DMS53 treated with DMSO at 0.1 percent for 48 hours (cell line): Measurements from ENCODE around the gene BZW2.
"Not testable (repeated sequence)": the region's sequence is repeated elsewhere in the genome, so short reads cannot be mapped to it uniquely, and the experiment has no call there.

ENCODE experiments used
- DNase-seq: peaks from one replicate; lab custom pipeline; 2025; ENCODE audit not compliant: unreplicated experiment; lab: John Stamatoyannopoulos, UW

The BZW2 gene

DNA sequence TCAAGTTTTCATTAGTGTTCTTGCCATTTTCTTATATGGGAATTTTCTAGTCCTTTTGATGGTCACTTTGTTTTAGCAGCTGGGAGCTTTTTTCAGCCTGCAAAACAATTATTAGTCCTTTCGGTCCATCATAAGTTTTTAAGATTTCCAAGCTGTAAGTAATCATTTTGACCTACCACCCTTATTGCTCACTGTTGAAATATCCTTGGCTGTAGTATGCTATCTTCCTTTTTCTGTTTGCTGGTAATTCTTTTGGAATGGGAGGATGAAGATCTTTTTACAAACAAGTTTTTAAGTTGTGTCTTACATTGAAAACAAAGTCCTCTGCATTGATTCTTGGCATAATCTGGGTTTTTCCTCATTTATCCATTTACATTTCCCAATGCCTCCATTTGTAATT lies 24.0 kb downstream of the BZW2 start:
- no peak for DNase-seq

DNA sequence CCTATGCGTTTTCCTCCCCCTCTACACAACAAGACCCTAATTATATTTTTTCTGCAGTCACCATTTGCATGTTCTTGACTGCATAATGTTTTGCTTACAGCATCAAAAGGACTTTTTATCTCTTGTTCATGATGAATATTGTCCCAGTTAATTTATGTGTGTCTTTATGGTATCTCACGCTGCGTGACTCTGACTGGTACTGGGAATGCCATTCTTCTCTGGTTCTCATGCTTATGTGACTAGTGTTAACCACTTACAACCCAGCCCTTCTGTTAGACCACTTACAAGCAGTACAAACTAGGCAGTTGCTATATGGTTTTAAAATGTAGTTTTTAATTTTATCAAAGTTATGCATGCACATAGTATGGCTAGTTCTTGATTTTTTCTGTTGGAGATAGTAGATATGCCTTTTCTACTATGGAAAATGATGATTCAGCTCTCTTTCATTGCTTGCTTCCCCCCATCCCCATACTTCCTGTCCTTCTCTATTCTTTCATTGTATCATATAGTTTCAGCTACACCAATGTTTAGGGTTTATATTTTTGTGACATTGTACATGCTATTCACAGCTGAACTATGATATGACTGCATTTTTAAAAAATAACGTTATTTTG lies 24.9 kb downstream of the BZW2 start:
- no peak for DNase-seq

DNA sequence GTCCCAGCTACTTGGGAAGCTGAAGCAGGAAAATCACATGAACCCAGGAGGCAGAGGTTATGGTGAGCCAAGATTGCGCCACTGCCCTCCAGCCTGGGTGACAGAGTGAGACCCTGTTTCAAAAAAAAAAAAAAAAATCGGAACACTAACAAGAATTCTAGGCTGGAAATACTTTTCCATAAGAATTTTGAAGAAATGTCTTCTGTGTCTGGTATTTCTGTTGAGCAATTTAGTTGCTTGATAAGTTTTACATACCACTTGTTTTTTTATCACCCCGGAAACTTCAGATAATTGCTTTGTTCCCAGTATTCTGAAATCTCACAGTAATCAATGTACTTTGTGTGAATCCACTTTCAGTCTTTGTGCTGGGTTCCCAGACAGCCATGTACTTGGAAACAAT lies 25.8 kb downstream of the BZW2 start:
- DNase-seq, result no peak

DNA sequence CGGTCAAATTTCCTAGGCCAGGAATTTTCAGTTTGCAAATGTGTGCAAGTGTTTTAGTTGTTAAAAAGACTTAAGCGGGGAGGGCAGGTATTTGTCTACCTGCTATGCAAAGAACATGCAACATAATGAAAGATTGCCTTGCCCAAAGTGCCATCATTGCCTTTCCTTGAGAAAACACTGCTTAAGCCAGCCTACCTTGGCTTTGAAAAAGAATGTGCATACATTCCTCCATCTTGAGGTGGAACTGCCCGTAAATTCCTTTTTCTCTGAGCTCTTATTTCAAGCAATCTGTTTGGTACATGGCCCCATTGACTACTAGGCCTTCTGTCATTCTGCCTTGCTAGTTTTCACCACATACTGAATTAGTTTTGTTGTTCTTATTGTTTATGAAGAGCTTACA lies 29.3 kb downstream of the BZW2 start:
- no peak for DNase-seq

DNA sequence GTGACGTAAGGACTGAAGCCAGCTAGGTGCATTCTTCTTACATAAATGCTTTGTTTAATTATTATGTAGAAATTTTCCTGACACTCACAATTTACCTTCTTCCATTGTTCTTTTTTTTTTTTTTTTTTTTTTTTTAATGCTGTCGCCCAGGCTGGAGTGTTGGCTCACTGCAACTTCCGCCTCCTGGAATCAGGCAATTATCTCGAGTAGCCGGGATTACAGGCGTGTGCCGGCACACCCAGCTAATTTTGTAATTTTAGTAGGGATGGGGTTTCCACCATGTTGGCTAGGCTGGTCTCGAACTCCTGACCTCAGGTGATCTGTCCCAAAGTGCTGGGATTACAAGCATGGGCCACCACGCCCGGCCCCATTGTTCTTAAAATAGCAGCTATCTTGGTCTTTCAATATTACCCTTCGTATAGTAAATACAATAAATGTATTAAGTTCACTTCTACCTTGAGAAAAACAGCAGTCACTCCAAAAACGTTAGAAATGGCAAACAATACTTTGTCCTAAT lies 32.1 kb downstream of the BZW2 start:
- no peak for DNase-seq

DNA sequence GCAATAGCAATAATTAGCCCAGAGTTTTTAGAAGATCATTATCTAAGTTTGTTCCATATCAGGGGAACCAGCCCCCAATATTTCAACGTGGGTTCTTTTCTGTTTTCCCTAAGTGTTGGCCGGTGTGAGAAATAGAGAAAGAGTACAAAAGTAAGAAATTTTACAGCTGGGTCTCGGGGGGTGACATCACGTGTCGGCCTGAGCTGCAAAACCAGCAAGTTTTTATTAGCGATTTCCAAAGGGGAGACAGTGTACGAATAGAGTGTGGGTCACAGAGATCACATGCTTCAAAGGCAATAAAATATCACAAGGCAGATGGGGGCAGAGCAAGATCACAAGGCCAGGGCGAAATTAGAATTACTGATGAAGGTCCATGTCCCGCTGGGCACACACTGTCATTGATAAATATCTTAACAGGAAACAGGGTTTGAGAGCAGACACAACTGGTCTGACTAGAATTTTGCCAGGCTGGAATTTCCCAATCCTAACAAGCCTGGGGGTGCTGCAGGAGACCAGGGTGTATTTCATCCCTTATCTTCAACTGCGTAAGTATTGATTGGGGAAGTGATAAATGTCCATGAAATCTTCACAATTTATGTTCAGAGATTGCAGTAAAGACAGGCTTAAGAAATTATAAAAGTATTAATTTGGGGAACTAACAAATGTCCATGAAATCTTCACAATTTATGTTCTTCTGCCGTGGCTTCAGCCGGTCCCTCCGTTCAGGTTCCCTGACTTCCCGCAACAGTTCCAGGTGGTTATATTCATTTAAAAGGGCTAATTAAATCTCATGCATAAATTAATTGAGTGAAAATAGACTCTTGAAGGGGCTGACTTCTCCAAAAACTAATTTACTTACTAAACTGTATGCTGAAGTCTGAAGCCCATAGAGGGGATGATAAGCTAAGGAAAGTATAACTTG lies 32.9 kb downstream of the BZW2 start:
- DNase-seq, result not testable (repeated sequence)

DNA sequence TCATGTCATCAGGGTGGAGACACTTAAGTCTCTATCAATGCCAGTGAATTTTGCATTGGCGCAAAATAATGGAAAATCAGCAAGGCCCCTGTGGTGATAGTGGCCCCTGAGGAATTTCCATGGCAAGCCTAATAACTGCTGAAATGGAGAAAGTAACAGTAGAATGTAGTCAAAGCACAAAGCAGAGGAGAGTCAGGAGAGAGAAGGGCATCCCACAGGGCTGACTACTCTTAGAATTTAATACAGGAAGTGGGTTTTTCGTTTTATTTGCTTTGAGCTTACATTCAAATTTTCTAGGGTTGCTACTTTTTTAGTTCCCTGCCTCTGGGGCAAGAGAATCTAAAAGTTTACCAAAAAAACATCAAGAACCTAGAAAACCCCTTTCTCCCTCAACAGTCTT lies 39.0 kb downstream of the BZW2 start:
- no peak for DNase-seq

DNA sequence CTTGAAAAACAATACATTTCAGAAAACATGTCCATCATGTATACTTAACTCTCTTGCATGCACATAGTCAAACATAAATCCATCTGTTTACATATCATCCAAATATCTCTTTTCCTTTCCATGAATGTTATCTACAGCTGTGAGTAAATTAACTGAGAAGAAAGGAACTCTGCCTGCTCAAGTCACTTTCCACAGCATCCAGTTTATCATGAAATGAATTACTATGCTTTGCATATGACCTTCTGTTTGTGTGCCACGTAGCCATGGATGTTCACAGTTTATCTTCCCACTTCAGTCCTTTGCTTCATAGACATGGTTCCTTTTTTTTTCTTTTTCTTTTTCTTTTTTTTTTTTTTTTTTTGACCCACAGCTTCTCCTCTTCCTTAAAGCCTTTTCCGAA lies 39.6 kb downstream of the BZW2 start:
- peak; percentile 49 for DNase-seq

DNA sequence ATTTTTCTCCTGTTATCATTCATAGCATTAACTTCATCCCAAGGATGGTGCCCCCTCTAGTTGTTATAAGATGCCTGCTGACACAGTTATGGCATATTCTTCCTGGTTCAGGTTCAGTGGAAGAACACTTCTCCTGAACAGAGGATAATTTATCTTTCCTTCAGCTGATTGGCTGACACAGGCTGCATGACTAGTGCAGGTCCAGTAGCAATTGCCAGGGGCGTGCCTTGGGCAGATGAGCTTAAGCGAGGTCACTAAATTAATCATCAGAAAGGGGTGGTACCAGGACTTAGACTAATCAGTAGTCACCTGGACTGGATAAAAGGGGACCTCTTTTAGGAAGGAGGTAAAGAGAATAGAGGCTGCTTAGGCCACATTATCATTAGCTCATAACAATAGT lies 42.3 kb downstream of the BZW2 start:
- DNase-seq, result no peak

DNA sequence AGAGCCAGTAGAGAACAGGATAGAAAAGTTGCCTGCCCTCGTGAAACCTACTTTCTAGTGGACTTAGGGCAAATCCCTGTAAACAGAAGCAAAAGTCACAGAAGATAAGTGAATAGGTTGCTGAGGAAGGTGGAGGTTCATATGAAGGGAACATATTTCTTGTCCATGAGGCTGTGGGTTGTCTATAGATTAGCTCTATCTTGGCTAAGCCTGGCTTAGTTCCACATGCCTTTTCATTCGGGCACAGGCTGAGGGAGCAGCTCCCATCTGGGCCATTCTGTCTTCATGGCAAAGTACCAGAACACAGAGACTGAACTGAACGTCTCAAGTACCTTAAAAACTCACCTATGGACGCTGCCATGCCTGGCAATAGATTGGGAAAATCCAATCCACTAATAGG lies 45.3 kb downstream of the BZW2 start:
- DNase-seq, result no peak

DNA sequence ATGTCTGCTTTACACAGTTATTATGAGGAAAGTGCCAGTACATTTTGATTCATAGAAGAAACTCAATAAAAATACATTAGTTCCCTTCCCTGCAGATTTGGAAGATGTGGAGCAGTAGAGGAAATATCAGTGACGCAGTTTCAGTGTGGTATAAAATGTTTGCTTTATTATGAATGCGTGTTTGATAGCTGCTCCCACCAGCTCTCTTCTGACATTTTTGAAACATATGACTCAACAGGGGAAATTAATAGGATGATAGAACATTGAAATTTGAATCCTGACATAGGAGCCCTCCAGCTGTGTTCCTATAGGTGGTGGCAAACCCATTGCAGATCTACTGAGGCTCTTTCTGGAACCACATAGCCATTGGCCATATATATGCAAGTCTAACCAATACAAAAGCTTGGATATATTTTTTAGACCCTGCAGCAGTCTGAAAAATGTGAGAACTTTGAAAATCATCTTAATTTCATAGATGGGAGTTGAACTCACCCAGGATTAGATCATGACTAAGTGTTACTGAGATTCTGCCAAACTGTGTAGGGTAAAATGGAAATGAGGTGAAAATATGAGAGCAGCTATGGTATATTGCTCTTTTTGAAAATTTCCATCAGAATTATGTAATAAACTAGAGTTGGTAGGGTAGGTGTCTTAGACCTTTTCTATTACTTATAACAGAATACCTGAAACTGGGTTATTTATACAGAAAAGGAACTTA lies 47.8 kb downstream of the BZW2 start:
- DNase-seq, result no peak

DNA sequence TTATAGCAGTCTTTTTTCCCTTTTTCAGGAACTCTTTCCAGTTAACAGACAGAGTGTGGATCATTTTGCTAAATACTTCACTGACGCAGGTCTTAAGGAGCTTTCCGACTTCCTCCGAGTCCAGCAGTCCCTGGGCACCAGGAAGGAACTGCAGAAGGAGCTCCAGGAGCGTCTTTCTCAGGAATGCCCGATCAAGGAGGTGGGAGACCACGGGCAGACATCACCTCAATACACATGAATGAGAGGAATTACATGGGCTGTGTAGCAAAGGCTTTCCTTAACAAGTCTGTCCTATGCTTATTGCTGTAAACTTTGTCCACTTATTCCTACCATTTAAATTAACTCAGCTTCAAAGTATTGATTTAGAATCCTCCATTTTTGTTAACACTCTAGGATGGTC lies 48.8 kb downstream of the BZW2 start:
- no peak for DNase-seq

DNA sequence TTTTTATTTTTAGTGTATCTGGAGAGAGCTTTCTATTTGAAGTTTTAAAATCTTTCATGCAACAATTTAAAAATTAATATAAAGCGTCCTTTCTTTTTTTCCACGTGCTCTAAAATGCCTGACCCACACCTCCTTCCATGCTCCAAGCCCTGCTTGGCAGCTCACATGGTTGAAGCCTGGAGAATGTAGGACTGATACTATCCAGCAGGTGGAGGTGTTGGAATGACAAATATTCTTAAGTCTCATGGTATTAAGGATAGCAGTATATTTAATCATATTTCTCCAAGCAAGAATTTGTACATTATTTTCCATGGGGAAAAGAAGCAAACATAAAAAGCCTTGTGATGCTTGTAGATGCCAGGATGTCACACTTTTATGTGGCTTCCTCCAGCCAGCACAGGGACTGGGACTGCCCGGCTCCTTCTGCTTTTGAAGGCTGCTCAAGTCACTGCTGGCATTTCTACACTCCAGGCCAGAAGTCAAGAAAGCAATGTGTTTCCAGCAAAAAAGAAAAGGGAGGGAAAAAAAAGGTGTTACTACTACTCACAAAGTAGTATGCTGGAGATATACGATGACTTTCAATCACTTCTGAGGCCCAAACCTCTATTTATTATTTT lies 49.7 kb downstream of the BZW2 start:
- DNase-seq, result peak; percentile 27

DNA sequence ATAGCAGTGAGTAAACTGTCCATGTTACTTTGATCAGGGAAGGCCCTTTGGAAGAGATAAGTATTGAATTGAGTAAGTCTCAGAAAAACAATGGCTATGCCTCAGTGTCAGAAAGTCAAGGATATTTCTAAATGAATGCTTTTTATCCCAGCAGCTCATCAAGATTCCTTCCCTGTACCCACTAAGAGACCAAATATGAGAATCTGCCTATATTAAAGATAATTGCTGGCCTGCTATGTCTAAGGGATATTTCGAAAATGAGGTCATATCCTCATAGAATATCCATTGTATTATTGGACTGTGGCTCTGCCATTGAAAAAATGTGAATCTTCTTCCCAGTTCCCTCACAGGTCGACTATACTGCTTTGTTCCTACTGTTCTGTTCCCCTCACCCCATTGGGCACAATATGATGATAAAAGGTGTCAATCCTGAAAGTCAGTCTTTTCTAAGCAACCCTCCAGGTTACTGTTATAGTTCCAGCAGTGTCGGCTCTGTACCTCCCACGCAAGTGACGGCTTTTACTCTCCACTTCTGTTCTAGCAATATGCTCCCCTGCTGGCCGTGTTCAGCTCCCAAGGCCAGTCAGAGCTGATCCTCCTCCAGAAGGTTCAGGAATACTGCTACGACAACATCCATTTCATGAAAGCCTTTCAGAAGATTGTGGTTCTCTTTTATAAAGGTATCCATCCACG lies 51.7 kb downstream of the BZW2 start:
- no peak for DNase-seq

DNA sequence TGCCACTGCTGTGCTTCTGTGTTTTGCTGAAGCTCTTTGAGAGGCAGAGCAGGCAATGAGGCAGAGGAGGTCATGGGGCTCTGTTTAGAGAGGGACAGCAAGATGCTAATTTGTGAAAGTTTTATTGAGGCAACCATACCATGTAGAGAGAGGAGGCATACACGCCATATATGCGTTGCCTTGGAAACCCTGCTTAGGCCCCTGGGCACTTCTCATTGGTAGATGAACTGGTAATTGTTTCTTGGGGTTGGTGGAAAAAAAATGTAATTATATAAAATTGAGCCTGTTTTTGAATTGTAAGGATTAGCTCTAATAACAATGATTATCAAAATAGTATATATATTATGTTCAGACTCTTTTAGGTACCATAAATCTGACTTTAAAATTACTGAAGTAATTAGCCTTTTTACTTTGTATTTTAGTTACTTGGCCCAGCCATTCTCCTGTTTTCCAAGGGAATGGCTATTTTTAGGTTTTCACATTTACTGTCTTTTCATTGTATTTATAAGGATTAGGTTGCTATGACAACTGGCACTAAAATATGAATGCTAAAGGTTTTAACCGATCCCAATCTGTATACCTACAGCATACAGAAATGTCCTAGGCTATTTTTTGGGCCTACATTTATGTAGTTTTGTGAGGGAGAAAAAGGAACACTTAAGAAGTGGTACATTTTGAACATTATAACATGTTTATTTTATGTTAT lies 52.4 kb downstream of the BZW2 start:
- no peak for DNase-seq

DNA sequence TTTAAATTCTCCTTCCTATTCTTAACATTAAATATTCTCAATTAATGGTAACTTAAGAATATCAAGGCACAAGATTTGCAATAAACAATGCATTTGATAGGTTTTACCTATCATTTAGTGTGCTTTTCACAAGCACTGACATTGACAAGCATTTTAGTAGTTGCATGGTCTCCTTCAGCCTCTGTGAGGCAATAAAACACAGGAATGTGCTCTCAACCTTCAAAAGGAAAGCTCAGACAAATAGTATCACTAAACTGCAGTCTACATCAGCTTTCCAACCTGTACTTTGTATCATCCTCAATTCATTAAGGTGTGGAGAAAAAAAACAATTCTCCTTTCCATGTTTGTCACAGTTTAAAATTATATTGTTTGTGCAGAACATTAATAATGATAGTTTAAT lies 56.5 kb downstream of the BZW2 start:
- no peak for DNase-seq

DNA sequence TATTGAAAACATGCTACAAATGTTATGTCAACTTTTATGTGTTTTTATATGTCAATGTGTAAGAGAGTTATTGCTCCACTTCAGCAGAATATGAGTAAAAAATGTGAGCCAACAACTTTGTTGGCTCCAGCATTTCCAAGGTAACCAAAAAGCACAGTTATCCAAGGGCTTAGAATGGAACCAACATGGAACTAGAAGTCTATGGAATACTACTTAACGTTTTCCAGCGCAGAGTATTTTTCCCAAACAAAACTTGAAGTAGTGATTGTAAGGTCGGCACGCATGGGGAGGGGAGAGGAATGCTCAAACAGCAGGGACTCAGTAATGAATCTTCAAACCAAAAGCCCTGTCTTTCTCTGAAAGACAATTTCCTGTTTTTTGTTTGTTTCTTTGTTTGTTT lies 62.5 kb downstream of the BZW2 start:
- no peak for DNase-seq

DNA sequence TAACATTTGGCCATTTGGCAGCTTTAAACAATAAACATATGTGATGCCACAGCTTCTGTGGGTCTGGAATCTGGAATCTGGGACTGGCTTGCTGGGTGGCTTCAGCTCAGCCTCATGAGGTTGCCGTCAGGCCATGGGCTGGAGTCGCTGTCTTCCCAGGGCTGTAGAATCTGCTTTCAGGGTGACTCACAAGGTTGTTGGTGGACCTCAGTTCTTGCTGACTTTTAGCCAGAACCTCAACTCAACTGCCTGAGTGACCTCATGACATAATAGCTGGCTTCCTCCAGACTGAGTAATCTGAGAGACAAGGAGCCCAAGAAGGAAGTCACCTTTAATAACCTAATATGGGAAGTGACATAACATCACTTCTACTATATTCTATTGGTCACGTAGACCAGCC lies 63.0 kb downstream of the BZW2 start:
- no peak for DNase-seq

DNA sequence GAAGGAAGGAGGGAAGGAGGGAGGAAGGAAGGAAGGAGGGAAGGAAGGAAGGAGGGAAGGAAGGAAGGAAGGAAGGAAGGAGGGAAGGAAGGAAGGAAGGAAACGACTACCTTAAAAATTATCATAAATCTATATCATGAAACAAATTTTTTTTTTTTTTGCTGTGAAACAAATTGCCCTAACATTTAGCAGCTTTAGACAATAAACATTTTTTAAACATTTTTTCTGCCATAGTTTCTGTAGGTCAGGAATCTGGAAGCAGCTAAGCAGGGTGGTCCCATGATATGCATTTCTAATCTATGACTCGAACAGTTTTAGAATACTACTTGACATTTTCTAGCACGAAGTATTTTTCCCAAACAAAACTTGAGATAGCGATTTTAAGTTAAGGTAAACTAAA lies 64.7 kb downstream of the BZW2 start:
- DNase-seq, result no peak

DNA sequence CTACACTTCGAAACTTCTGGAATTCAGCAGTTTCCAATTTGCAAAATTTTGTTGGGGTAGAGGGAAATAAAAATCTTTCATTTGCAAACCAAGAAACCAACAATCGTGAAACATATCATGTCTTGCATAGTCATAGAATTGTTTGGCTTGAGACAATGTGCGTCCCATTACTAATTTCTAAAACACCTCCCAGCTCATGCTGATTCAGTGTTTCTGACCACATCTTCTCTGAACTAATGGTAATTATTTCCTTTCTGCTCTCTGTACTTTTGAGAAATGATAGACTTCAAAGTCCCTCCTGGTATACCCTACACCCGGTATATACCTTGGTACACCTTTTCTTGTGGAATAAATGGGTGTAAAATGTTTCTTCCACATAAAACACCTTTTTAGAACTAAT lies 65.7 kb downstream of the BZW2 start:
- DNase-seq, result no peak
